GM19397 (cell line): ENCODE results near the gene TRPM5.

Experiments
- ATAC-seq: cut with Tn5 transposase; IDR thresholded peaks from one replicate; pipeline ENCODE4 v1.9.1; 2021; ENCODE audit warnings: mild to moderate bottlenecking, moderate library complexity; ENCODE audit not compliant: unreplicated experiment

Gene TRPM5

GRCh38 chr11:2470495-2470894, 26.2 kb upstream of the TRPM5 start:
- ATAC-seq = no peak

- ATAC-seq = no peak
These were observed 24.3 kb upstream of the TRPM5 start for GRCh38 chr11:2468363-2469235.

GRCh38 chr11:2467695-2468055, 23.4 kb upstream of the TRPM5 start:
- ATAC-seq = no peak

GRCh38 chr11:2466869-2467694, 22.8 kb upstream of the TRPM5 start:
- ATAC-seq = no peak

- no peak for ATAC-seq
These were observed 21.9 kb upstream of the TRPM5 start for GRCh38 chr11:2466069-2466801.

GRCh38 chr11:2465202-2466068, 21.1 kb upstream of the TRPM5 start:
- ATAC-seq = no peak

GRCh38 chr11:2464451-2465165, 20.3 kb upstream of the TRPM5 start:
- no peak for ATAC-seq

GRCh38 chr11:2463766-2464277, 19.5 kb upstream of the TRPM5 start:
- ATAC-seq = no peak

- no peak for ATAC-seq
These were observed 18.9 kb upstream of the TRPM5 start for GRCh38 chr11:2462986-2463765.

- ATAC-seq = no peak
These were observed 18.2 kb upstream of the TRPM5 start for GRCh38 chr11:2462543-2462985.

GRCh38 chr11:2461956-2462542, 17.7 kb upstream of the TRPM5 start:
- no peak for ATAC-seq

GRCh38 chr11:2461253-2461955, 17.1 kb upstream of the TRPM5 start:
- no peak for ATAC-seq

- ATAC-seq = no peak
These were observed 16.4 kb upstream of the TRPM5 start for GRCh38 chr11:2460540-2461252.

GRCh38 chr11:2459796-2460531, 15.7 kb upstream of the TRPM5 start:
- ATAC-seq = no peak

GRCh38 chr11:2459016-2459725, 14.9 kb upstream of the TRPM5 start:
- ATAC-seq = no peak

GRCh38 chr11:2458321-2458720, 14.0 kb upstream of the TRPM5 start:
- no peak for ATAC-seq
